Mesenteric fat pad (tissue), 1 donor: ENCODE results near the gene FYN. TPM values are rescaled to one million over a fixed set of nuclear protein-coding genes. Genes with fewer than 3 reads are reported as not detected.

Experiments used
- DNase-seq: peaks from one replicate; pipeline ENCODE4 v3.0.0-alpha.2; 2020; ENCODE audit warnings: low spot score
- total RNA-seq: library from RNA; stranded (reverse); fragmentation: NEBNext Ultra II Directional; extraction: Animal tissue kit (Norgen Biotek cat#: 25700); gene quantifications from one replicate; pipeline ENCODE4 v1.2.1, GENCODE V29; 2021
- donor health status: DM: yes; HTN: yes; CAD: no.

Gene FYN
- total RNA-seq, 1 donor from 2014 or later, result 183 TPM

DNA sequence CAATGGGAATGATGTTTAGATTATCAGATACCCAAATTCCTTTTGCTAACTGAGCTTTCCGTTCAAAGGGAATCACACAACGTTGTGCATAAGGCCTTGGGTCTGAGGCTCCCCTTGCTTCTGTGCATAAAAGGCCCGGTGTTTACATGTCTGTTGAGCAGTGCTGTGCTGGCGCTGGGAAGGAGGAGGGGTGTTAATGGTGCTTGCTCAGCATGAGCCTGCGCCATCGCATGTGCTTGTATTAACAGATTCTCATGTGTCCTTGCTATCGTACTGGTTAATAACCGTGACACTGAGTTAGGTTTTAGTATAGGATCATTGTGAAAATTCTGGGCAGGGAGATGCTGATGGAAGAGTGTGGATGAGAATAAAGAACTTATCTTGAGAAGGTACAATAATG, 205.3 kb downstream of the FYN start:
- DNase-seq, result no peak

DNA sequence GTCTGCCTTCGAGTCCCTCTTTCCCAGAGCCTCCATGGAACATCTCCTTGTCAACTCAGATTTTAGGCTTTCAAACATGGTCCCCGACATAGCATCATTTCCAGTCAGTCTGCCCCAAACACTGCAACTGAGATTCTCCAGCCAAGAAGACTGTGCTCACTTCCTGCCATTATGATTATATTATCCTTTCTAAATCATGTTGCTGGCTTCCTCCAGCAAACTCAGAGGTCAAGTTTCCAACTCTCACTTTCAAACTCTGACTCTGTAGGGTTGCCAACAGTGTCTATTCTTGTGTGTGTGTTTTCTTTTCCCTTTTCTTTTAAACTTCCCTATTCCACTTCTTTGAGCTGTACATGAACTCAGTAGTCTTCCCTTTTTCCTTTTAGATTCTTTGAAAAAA, 206.4 kb downstream of the FYN start:
- DNase-seq, result no peak

DNA sequence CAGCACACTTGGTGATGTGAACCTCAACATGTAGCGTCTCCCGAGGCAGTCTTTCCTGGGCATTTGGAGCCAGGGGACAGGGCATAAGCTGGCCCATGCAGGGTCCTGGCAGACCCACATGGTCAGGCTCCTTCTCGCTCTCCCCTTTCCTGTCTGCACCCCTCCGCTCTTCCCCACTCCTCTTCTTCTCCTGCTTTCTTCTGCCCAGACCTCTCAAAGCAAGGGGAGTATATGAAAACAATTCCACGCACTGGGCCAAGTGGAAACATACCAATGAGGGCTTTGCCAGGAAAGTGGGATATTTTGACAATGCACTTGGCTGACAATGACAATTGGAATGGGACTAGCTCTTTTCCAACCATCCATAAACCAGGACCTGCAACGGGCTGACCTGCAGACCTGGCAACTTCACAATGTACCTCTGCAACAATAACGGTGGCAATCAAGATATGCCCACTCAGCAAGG, 208.7 kb downstream of the FYN start:
- no peak for DNase-seq

DNA sequence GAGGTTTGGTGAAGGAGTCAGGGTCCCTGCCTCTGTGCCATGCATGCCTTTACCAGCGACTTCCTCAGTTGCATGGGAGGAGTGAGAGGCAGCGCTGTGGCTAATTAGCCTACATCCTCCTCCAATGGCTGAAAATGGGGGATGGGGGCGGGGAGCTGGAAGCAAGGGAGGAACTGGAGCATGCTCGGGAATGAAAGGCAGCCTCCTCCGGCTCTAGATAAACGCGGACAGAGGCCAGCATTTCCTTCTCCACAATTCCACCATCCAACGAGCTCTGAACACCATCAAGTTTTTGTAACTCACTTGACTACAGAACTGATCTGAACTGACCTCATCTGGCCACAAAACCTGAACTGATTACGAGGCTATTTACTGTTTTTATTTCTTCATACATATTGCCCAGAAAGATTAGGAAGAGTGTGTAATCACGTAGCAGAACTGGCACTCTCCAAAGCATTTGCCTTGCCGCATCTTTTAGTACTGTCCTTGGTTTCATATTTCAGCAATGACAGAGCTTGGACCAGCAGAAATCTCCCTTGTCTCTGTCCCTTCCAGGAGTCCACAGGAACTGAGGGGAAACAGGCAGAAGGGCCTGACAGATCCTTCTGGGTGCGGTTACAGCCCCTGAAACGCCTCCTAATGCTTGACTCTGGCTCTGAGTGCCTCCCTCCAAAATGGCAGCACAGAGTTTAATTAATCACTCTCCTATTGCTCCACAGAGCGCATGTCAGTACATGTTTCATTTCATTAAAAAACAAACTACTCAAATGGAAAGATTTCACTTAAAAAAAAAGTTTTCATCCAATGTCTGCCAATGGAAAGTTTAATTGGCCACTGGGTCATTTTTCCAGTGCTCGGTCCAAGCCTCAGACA, 209.3 kb downstream of the FYN start:
- DNase-seq, result no peak

DNA sequence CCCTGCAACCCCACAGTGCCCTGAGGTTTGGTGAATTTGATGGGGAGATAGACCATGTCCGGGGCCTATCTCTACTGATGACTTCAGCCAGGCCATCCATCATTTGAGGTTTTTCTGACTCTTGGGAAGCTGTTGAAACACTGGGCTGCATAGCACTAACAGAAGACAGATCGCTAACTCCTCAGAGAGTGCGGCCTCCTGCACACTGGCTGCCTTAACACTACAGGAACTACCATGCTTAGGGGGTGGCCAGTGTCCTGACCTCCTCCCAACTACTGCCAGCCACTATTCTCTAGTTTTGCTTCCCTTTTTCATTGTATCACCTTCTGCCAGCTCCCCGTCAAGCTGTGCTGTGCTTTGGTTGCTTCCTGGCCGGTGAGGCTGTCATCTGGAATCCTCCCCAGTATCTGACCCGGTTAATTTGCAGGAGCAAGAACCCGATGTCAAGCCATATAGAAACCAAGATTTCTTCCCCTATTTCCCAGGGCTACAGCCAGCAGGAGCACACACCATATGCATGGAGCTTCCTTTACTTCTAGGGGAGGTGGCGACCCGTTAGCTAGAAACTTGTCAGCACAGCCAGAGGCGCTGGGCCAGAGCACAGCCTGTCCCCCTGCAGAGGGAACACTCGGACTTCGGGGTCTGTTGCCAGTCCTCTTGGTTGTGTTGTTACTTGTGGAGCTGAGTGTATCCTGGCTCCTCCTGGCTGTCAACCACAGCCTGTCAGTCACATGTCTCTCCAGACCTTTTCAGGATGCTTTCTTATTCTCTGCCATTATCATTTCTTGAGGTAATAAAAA, 210.3 kb downstream of the FYN start:
- no peak for DNase-seq

DNA sequence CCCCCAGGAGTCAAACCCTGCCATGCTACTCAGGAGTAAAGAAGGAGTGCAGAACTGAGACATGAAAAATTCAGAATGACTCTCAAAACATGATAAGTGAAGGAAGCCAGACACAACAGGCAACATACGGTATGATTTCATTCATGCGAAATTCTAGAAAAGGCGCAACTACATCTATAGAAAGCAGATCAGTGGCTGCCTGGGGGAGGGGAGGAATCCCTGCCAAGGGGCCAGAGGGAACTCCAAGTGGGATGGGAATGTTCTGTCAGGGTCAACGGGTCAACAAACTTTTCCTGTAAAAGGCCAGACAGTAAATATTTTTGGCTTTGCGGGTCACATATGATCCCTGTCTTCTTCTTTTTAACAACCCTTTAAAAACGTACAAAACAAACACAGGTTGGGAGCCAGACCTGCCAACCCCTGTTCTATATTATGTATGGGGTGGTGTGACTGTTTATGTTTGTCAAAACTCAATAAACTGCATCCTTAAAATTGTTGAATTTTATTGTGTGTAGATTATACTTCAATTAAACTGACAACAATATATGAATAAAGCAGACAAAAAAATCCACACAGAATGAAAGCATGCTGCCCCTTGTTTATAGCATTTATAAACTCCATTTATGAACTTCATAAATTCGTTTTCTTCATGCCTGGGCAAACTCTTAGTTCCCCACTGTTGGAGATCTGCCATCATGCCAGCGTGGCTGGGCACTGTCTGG, 211.0 kb downstream of the FYN start:
- DNase-seq, result no peak

DNA sequence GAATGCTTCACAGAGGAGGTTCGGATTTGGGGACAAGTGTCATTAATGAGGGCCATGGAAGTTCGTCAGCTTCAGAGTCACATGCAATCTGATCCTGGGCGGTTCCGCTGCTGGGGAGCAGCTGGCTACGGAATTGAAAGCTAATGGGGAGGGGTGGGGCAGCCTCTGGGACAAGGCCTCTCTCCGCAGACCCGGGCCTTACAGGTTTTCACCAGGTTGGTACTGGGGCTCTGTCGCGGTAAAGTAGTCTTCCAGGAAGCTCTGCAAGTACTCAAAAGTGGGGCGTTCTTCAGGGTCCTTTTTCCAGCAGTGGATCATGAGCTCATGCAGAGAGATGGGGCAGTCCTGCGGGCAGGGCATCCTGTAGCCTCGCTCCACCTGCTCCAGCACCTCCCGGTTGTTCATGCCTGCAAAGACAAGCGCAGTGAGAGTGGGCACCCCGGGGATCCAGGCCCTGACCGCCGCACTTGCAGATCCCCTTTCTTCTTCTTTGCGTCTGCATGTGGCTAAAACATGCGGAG, 211.7 kb downstream of the FYN start:
- DNase-seq, result no peak

DNA sequence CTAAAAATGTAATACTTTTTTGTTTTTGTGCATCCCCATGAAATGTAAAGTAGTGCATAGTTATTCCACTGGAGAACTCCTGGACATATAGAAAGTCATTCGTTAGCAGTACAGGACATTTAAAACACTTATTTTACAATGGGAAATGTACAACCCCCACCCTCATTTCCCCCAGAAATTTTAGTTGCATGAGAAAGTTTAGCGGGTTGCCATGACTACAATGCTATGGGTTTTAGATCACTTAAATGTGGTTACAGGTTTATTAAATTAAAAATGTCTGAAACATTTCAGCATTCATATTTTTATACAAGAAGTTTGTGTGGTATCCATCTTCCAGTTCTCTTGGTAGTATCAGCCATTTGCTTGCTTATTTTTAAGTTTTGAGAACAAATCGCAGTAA, 212.7 kb downstream of the FYN start:
- DNase-seq, result no peak

DNA sequence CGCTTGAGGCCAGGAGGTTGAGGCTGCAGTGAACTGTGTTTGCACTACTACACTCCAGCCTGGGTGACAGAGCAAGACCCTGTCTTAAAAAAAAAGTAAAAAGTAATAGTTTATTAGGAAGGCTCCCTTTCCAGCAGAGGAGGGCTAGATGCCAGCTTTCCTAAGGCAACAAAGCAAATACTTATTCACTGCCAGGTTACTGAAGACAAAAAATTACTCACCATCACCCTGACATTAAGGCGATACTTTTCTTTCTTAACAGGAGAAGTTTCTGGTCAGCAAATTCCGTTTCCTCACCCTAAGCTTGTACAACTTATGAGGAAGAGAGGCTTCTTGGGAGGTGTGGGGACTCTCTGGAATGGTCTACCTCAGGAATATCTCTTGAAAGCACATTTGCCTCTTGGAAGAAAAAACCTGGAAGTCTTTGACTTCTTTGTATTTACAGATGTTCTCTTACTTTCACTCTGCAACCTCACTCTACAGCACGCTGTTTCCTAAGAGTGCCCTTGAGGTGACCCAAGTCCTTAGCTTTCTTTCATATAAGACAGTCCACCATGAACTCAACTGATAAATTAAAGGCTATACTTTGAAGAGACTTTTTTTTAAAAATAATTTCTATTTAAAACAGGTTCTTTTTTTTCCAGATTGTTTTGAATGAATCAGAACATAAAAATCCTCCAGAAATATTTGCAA, 214.6 kb downstream of the FYN start:
- DNase-seq, result no peak

DNA sequence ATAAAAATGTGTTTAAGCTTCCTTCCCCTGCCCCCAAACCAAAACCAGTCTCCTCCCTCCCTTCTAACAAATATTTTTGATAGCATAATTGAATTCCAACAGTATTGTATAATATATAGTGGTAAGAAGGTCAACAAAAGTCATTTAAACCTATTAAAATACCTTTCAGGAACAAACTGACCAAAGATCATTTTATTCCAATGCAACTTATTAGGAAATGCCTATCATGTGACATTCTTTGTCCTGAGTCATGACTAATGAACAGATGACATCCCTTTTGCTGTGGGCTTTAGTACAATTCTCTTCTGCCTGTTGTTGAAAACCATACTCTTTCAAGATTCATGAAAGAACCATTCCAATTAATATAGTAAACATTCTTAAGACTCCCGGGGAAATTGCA, 216.1 kb downstream of the FYN start:
- DNase-seq, result no peak

DNA sequence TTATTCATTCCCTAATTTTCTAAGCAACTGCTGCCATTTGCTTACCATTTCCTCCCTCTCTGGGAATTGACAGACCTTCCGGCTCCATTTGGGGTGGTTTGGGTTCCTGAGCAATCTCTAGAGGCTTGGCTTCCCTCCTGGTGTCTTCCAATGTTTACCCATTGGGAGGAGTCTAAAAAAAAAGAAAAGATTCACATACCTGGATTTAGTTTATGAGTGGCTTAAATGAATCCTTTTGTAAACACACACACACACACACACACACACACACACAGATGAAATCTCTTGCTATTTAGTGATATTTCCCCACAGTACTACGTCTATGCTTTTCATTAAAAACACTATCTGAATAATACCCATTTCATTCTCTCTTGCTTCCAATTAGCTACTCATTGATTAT, 219.3 kb downstream of the FYN start:
- no peak for DNase-seq

DNA sequence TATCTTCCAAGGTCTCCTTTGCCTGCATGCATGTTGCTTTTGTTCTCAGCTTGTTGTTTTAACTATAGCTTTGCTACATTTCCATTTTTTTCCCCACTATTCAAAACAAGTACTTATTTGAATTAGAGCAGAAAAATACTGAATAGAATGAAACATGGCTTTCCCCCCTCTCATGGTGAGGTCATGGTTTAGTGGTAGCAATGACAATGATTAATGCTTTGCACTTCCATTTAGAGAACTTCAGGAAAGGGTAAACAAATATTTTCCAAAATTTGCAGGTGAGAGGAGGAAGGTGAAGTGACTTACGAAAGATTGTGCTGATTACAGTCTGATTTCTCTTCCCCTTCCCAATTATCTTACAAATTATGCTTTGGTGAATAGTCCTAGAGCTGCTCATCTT, 219.8 kb downstream of the FYN start:
- DNase-seq, result no peak

DNA sequence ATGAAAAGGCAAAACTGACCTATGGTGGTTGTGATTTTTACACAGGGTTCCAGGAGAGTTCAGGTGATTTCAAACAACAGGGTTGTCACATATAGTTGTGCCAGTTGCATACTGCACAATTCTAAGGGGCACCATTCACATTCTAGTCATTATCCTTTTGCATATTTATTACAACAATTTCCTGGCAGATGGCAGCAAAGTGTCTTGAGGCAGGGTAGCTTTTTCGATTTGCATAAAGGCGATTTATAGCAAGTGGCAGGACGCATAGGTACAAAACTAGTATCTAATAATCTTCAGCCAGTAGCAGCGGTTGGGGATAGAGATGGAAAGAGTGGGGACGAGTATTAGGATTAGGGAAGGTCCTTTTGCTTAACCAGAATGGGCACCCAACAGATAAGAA, 221.1 kb downstream of the FYN start:
- DNase-seq, result no peak

DNA sequence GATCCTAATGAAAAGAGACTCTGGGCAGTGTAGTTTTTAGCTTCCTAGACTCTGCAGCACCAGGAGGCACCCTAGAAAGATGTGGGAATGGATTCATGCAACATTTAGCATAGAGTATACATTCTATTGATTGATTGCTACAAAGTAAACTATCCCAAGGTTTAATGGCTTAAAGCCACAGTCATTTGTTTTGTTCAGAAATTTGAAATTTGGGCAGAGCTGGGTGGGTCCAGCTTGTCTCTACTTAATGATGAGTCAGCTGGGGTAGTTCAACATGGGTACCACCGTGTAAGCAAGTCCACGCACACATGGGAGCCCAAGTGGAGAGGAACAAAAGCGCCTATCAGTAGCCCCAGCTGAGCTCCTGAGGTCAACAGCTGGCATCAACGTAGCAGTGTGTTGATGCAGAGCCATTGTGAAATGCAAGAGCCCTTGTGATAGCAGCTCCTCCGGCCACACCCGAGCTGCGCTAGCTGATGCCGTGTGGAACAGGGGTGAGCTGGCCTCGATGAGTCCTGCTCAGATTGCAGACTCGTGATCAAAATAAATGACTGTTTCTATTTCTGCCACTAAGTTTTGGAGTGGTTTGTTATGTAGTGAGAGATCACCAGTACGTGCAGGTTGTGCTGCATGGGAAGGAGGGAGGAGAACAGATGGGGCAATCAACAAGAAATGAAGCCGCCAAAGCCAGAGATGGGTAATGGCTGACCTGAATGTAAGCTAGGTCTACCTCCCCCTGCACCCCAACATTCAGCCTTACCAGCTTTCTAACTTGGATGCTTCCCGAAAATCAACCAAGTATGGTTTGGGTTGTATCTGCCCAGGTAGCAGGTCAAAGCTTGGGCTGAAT, 221.8 kb downstream of the FYN start:
- DNase-seq, result no peak

DNA sequence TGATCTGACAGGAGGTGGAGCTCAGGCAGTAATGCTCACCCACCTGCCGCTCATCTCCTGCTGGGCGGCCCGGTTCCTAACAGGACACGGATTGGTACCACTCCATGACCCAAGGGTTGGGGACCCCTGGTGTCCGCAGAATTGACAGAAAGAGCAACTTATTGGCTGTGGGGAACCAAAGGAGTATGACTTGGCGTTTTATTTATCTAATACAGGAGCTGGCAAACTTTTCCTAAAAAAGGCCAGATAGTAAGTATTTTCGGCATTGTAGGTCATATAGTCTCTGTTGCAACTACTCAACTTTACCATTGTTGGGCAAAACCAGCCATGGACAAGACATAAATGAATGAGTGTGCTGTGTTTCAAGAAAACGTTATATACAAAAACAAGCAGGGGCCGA, 223.2 kb downstream of the FYN start:
- DNase-seq, result no peak

DNA sequence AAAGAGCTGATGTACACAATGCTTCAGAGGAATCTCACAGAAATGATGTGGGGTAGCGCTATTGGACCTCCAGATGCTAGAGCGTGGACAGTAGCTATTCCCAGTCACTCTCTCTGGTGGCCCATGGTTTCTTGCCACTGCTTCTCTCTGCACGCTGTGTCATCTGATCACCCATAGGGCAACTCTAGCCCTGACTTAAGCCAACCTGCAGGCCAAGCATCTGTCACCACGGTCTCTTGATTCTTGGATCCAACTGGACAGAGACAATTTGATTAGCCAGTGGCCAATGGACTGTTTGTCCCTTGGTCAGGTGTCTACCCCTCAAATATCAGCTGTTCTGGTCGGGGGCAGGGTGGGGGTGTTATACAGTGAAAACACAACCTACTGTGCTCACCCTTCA, 225.2 kb downstream of the FYN start:
- no peak for DNase-seq

DNA sequence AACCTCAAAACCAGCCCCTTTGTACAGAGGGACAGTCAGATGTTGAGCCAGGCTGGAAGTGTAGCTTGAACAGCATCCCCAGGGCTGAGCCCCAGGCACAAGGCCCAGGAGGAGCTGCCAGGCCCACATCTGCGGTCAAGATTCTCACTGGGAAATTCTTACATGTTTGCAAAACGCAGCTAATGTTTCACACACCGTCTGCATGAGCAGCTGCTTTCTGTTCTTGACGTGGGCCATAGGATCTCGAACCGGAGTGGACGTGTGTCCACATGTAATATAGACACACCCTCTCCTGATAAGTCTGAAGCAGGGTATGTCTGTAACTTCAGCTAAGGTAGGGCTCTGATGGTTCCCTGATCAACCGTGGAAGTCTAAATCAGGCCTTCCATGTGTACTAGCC, 226.3 kb downstream of the FYN start:
- DNase-seq, result no peak

DNA sequence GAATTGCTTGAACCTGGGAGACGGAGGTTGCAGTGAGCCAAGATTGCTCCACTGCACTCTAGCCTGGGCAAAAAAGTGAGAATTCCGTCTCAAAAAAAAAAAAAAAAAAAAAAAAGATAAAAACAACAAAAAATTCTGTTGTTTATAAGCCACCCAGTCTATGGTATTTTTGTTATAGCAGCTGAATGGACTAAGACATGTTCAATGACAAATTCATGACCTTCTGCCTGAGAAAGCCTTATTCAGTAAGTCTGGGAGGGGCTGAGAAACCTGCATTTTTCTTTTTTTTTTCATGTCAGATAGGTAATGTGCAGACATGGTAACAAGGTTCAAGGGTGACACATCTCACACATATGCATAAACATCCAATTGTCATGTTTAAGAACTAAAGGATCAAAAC, 227.2 kb downstream of the FYN start:
- no peak for DNase-seq

DNA sequence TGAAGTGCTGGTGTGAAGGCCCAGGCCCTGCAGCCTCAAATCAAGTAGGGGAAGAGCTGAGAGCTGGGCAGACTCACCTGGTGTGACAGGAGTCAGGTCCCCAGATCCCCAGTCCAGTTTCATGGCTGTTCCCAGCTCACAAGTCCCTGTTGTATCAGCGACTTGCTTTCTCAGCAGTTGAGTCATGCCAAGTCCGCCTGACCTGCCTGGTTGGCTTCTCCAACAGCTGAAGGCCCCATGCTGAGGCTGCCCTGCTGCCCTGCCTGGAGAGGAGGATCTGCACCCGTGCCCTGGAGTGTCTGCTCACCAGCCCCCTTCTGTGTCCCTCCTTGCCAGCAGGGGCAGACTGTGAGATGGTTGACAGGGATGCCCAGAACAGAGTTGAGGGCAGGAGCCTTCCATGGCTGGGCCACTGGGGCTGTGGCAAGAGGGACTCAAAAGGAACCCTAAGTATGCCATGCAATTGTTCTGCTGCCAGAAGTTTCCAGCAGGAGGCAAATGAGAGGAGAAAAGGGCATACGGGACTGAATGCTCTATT, 228.3 kb downstream of the FYN start:
- no peak for DNase-seq
